ENCODE results near the gene ITSN2. TPM values are rescaled to one million over a fixed set of nuclear protein-coding genes. Genes with fewer than 3 reads are reported as not detected.
A peak's percentile ranks its signal among the peaks of the same experiment; 100 is the strongest.
"Not testable (repeated sequence)": the region's sequence is repeated elsewhere in the genome, so short reads cannot be mapped to it uniquely, and the experiment has no call there.

ITSN2 gene
- total RNA-seq, 1 experiment from 2014 or later = 13.5 TPM

GRCh38 chr2:24214880-24215279 lies 145.5 kb downstream of the ITSN2 start:
- no peak for DNase-seq (ENCODE audit: low read depth)

GRCh38 chr2:24211408-24211807 lies 148.9 kb downstream of the ITSN2 start:
- DNase-seq (ENCODE audit: low read depth) = no peak

- no peak for DNase-seq (ENCODE audit: low read depth)
Measured at GRCh38 chr2:24210723-24211122, 149.6 kb downstream of the ITSN2 start.

- DNase-seq (ENCODE audit: low read depth) = no peak
Measured at GRCh38 chr2:24210106-24210455, 150.3 kb downstream of the ITSN2 start.

GRCh38 chr2:24209389-24210105 lies 150.8 kb downstream of the ITSN2 start:
- peak; percentile 4 for DNase-seq (ENCODE audit: low read depth)

- DNase-seq (ENCODE audit: low read depth) = no peak
Measured at GRCh38 chr2:24208490-24208889, 151.8 kb downstream of the ITSN2 start.

- no peak for DNase-seq (ENCODE audit: low read depth)
Measured at GRCh38 chr2:24207359-24207758, 153.0 kb downstream of the ITSN2 start.

GRCh38 chr2:24206714-24207113 lies 153.6 kb downstream of the ITSN2 start:
- DNase-seq (ENCODE audit: low read depth) = no peak

- DNase-seq (ENCODE audit: low read depth) = no peak
Measured at GRCh38 chr2:24206242-24206641, 154.1 kb downstream of the ITSN2 start.

GRCh38 chr2:24205131-24205530 lies 155.2 kb downstream of the ITSN2 start:
- no peak for DNase-seq (ENCODE audit: low read depth)

- no peak for DNase-seq (ENCODE audit: low read depth)
Measured at GRCh38 chr2:24204505-24204904, 155.8 kb downstream of the ITSN2 start.

GRCh38 chr2:24203787-24204150 lies 156.6 kb downstream of the ITSN2 start:
- no peak for DNase-seq (ENCODE audit: low read depth)

GRCh38 chr2:24203029-24203786 lies 157.1 kb downstream of the ITSN2 start:
- no peak for DNase-seq (ENCODE audit: low read depth)

- no peak for DNase-seq (ENCODE audit: low read depth)
Measured at GRCh38 chr2:24200799-24201198, 159.5 kb downstream of the ITSN2 start.

GRCh38 chr2:24199968-24200590 lies 160.3 kb downstream of the ITSN2 start:
- DNase-seq (ENCODE audit: low read depth) = no peak

- not testable (repeated sequence) for DNase-seq (ENCODE audit: low read depth)
Measured at GRCh38 chr2:24197213-24197612, 163.1 kb downstream of the ITSN2 start.

- DNase-seq (ENCODE audit: low read depth) = no peak
Measured at GRCh38 chr2:24191848-24192247, 168.5 kb downstream of the ITSN2 start.

- no peak for DNase-seq (ENCODE audit: low read depth)
Measured at GRCh38 chr2:24191156-24191555, 169.2 kb downstream of the ITSN2 start.

- no peak for DNase-seq (ENCODE audit: low read depth)
Measured at GRCh38 chr2:24190503-24190902, 169.8 kb downstream of the ITSN2 start.

- DNase-seq (ENCODE audit: low read depth) = no peak
Measured at GRCh38 chr2:24189551-24189950, 170.8 kb downstream of the ITSN2 start.

- DNase-seq (ENCODE audit: low read depth) = peak; percentile 11
Measured at GRCh38 chr2:24183366-24184069, 176.8 kb downstream of the ITSN2 start.

GRCh38 chr2:24182507-24182906 lies 177.8 kb downstream of the ITSN2 start:
- DNase-seq (ENCODE audit: low read depth) = no peak
